Measurements from ENCODE around the gene STARD8.
"Not testable (repeated sequence)": the region's sequence is repeated elsewhere in the genome, so short reads cannot be mapped to it uniquely, and the experiment has no call there.

Gene STARD8

DNA sequence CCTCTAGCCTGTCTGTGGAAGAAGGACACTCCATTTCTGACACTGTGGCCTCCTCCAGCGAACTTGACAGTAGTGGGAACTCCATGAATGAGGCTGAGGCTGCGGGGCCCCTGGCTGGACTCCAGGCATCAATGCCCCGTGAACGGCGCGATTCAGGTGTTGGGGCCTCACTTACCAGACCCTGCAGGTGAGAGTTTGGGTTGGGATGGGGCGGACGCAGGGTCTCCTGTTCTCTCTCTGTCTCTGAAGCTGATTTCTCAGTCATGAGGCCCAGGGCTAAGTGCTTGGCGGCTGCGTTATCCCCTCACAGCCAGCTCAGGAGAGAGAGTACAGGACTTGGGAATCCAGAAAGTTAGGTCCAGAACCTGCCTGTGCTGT lies 71.0 kb downstream of the STARD8 start:
- DNase-seq (ENCODE audit: low read depth in 2 of 2): no peak

DNA sequence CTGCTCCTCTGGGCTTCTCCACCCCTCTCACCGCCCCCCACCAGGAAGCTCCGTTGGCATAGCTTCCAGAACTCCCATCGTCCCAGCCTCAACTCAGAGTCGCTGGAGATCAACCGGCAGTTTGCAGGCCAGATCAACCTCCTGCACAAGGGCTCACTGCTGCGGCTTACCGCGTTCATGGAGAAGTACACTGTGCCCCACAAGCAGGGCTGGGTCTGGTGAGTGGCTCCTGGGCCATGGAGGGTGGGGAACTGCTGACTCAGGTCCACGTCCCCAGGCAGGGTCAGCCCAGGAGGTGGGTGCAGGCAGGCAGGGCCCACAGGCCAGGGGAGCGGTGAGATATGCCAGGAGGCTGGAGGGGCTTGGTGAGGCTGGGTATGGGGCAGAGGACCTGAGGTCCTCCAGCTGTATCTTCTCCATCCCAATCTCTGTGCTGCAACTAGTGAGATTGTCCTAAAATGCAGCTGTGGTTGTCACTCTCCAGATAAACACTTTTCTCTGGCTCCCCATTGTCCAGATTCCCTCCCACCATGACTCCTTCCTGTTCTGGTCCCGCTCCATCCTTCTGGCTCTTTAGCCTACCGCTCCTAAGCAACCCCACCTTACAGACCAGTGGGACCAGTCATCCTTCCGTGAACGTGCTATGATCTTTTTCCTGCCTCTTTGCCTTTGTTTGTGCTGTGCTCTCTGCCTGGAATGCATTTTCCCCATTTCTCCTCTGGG lies 71.9 kb downstream of the STARD8 start:
- DNase-seq (ENCODE audit: low read depth in 2 of 2): no peak

- DNase-seq (ENCODE audit: low read depth in 2 of 2): no peak
Measured at GRCh38 chrX:68719904-68720614, 72.6 kb downstream of the STARD8 start.

GRCh38 chrX:68720851-68721250 lies 73.4 kb downstream of the STARD8 start:
- DNase-seq (ENCODE audit: low read depth in 2 of 2): no peak

DNA sequence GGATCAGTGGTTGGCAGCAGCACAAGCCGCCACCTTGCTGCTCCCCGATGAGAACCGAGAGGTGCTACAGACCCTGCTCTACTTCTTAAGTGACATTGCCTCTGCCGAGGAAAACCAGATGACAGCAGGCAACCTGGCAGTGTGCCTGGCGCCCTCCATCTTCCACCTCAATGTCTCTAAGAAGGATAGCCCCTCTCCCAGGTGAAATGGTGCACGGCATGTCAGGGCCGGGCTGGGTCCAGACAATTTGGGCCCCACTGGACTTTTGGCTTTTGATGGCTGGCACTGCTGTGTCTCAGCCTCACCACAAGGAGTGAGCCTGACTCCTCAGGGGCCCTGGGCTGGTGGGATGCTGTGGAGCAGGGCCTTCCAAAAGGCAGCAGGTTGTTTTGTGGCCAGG lies 74.1 kb downstream of the STARD8 start:
- no peak for DNase-seq (ENCODE audit: low read depth in 2 of 2)

DNA sequence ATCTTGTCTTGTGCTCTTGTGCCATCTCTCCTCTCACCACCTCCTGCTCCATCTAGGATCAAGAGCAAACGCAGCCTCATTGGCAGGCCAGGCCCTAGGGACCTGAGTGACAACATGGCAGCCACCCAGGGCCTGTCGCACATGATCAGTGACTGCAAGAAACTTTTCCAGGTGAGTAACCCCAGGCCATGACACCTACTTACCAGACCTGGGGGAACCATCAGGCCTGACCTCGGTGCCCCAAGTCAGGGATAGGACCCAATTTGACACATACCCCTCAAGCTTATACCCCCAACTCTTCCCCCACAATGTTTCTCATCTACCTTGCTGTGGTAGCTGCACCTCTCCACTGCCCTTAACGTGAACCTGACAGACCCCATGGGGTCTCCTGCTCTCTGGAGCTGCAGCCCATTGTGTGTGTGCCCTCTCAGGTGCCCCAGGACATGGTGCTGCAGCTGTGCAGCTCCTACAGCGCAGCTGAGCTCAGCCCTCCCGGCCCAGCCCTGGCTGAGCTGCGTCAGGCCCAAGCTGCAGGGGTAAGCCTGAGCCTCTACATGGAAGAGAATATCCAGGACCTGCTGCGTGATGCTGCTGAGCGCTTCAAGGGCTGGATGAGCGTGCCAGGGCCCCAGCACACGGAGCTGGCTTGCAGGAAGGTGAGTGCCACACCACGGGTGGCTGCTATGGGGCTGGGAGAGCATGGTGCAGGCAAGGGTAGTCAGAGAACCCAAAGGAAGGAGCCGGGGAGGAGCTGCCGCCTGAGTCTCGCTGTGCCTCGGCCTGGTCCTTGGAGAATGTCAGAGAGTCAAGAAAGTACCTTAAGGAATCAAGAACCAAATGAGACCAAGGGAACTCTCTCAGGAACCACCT lies 74.8 kb downstream of the STARD8 start:
- DNase-seq (ENCODE audit: low read depth in 2 of 2): no peak

DNA sequence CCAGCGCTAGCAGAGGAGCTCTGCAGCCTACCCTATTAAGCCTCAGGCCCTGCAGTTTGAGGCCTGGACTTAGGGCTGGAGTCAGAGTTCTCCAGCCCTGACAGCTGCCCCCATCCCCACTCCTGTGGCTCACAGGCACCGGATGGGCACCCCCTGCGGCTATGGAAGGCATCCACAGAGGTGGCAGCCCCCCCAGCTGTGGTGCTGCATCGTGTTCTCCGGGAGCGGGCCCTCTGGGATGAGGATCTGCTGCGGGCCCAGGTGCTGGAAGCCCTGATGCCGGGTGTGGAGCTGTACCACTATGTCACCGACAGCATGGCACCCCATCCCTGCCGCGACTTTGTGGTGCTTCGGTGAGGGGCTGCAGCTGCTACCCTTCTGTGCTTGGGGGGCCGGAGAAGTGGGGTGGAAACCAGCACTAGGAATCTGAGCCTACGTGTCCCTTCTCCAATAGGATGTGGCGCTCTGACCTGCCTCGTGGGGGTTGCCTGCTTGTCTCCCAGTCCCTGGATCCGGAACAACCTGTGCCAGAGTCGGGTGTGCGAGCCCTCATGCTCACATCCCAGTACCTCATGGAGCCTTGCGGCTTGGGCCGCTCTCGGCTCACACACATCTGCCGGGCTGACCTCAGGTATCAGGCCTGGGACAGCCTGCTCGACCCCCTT lies 76.2 kb downstream of the STARD8 start:
- DNase-seq (ENCODE audit: low read depth in 2 of 2): no peak

DNA sequence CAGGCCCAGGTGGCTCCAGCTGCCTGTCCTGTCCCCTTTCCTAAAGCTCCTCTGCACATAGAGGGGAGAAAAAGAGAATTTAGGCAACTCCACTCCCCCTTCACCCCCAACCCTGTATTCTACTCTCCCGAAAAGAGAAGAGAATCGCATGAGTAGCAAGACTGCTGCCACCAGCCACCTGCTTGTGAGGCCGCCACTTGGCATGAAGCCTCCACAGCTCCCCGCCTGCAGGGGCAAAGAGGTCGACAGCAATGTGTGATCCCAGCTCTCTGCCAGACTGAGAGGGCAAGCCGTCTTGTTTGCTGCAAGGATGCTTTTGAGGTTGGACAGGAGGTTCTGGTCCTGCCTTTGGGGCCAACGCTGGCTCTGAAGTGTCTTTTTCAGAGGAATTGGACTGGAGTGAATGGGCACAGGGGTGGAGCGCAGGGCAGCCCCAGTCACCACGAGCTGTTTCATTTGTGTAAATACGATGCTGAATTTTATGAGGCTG lies 77.1 kb downstream of the STARD8 start:
- no peak for DNase-seq (ENCODE audit: low read depth in 2 of 2)

- no peak for DNase-seq (ENCODE audit: low read depth in 2 of 2)
Measured at GRCh38 chrX:68725756-68726365, 78.4 kb downstream of the STARD8 start.

GRCh38 chrX:68726366-68726765 lies 78.9 kb downstream of the STARD8 start:
- no peak for DNase-seq (ENCODE audit: low read depth in 2 of 2)

DNA sequence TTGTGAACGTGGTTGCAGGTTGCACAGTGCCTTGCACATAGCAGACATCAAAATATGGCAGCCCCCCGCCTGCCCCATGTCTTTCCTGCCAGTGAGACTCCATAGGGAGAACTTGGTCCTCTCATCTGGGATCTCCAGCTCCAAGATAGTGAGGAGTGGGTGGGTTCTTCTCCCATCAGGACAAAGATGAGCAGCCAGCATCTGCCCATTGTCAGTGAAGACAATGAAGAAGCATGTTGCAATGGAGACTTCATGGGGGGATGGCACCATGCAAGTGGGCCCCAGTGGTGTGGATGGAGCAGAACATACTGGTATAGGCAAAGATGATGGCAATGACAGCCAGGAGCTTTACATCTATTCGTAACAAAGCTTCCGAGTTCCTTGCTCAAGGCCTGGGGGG lies 80.2 kb downstream of the STARD8 start:
- no peak for DNase-seq (ENCODE audit: low read depth in 2 of 2)

GRCh38 chrX:68728186-68728585 lies 80.7 kb downstream of the STARD8 start:
- DNase-seq (ENCODE audit: low read depth in 2 of 2): no peak

GRCh38 chrX:68731254-68731653 lies 83.8 kb downstream of the STARD8 start:
- DNase-seq (ENCODE audit: low read depth in 2 of 2): no peak

- peak; percentile 6 to 17 for DNase-seq (ENCODE audit: low read depth in 2 of 2)
Measured at GRCh38 chrX:68732906-68733493, 85.5 kb downstream of the STARD8 start.

GRCh38 chrX:68735266-68735665 lies 87.8 kb downstream of the STARD8 start:
- no peak for DNase-seq (ENCODE audit: low read depth in 2 of 2)

GRCh38 chrX:68741864-68742263 lies 94.4 kb downstream of the STARD8 start:
- not testable (repeated sequence) for DNase-seq (ENCODE audit: low read depth in 2 of 2)

DNA sequence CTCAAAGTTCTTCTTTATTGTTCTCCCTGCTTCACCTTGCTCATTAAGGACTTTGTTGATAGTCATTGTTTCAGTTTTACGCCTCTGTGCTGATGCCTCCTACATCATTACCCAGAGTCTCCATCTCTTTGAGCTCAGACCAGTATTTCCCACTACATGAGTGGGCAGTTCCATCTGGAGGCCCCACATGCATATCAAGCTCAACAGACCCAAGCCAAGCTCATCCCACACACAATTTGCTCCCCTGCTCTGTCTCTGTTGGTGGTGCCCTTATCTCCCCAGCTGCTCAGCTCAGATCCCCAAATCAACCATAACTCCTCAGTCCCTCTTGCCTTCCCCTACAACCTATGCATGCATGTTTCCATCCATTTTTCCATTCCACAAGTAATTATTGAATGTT lies 96.3 kb downstream of the STARD8 start:
- no peak for DNase-seq (ENCODE audit: low read depth in 2 of 2)

GRCh38 chrX:68746988-68747387 lies 99.5 kb downstream of the STARD8 start:
- no peak for DNase-seq (ENCODE audit: low read depth in 2 of 2)

GRCh38 chrX:68748030-68748429 lies 100.6 kb downstream of the STARD8 start:
- DNase-seq (ENCODE audit: low read depth in 2 of 2): no peak

DNA sequence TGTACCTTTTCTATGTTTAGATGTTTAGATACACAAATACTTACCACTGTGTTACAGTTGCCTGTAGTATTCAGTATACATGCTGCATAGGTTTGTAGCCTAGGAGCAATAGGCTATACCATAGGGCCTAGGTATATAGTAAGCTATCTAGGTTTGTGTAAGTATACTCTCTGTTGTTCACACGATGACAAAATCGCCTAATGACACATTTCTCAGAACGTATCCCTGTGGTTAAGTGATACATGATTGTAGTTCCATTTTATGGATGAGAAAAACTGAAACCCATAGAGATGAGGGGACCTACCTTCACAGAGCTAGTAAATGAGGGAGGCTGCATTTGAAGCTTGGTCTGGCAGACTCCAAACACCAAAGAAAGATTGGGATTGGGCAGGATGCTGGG lies 102.0 kb downstream of the STARD8 start:
- DNase-seq (ENCODE audit: low read depth in 2 of 2): no peak

GRCh38 chrX:68750316-68750715 lies 102.8 kb downstream of the STARD8 start:
- no peak for DNase-seq (ENCODE audit: low read depth in 2 of 2)
